DLD1 (cell line): ENCODE measurements around the gene FEN1.

Experiments
- in situ Hi-C: cut with HindIII; loops from 2 replicates; pipeline ENCODE4 v1.10.0; 2017; ENCODE audit warnings: low sequenced_read_pairs

Gene FEN1

GRCh38 chr11:61756452-61757212, 36.1 kb upstream of the FEN1 start:
- in situ Hi-C loops: no loop called here

GRCh38 chr11:61757213-61757862, 35.4 kb upstream of the FEN1 start:
- in situ Hi-C loops: no loop called here

DNA sequence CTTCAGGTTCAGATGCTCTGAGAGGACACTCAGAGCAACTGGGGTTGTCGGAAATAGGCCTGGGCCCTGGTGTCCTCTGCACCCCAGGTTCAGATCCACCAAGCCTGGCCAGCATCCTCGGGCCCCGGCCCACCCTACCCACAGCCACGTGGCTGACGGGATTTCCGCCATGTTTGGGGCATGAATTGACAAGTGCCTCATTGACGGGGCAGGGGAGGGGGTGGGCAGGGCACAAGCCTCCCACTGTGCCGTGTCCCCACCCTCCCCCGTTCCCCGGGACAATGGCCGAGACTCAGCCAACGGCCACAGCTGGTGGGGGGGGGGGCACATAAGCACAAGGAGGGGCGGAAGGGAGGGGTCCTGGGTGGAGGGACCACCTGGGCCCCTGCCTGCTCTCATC, 31.8 kb upstream of the FEN1 start:
- in situ Hi-C loops: no loop called here

GRCh38 chr11:61761440-61762222, 31.1 kb upstream of the FEN1 start:
- in situ Hi-C loops: no loop called here

- in situ Hi-C loops: no loop called here
Observed at GRCh38 chr11:61762223-61762615, 30.5 kb upstream of the FEN1 start.

DNA sequence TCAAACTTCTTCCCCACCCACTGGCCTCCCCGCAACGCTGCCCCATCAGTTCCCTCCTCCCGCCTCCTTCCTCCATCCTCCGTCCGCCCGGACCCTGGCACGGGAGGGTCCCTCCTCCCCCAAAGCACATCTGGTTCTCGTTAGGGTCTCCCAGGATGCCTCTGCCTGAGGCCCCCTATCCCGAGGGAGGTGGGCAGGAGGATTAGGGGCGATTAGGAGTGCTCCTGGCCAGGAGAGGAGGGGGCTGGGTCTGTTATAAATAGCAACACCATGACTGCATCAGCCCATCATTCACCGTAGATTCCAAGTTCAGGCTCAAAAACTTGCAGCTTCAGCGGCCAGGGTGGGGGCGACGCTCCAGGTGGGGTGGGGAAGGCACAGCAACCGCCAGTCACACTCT, 29.9 kb upstream of the FEN1 start:
- in situ Hi-C loops: no loop called here

DNA sequence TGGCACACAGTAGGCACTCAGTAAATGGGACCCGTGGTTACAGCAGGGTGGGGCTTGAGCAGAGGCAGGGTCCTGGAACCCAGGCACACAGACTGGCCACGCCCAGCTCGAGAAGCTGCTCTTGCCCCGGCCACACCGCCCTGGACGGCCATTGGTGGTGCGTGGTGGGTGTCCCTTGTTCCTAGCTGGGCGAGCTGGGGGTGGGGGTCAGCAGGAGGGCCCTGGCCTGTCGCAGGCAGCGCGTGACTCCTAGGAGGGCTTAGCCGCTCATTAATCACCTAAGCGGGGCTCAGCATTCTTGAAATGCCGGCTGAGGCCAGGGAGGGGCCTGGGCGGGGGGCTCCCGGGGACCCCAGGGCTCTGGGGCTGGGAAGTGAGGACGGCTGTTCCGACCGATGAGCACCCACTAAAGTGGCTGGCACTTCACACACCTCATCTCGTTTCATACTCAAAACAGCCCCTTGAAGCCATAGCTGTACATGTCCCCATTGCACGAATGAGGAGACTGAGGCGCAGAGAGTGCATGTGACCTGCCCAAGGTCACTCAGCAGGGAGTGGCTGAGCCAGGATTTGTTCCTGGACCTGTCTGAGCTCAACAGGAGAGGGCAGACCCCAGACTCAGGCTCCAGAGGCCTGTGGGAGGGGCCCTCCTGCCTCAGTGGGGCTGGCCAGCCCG, 28.6 kb upstream of the FEN1 start:
- in situ Hi-C loops: no loop called here

- in situ Hi-C loops: no loop called here
Observed at GRCh38 chr11:61764606-61765260, 28.0 kb upstream of the FEN1 start.

- in situ Hi-C loops: no loop called here
Observed at GRCh38 chr11:61765550-61766253, 27.0 kb upstream of the FEN1 start.

GRCh38 chr11:61766353-61766841, 26.3 kb upstream of the FEN1 start:
- in situ Hi-C loops: no loop called here

DNA sequence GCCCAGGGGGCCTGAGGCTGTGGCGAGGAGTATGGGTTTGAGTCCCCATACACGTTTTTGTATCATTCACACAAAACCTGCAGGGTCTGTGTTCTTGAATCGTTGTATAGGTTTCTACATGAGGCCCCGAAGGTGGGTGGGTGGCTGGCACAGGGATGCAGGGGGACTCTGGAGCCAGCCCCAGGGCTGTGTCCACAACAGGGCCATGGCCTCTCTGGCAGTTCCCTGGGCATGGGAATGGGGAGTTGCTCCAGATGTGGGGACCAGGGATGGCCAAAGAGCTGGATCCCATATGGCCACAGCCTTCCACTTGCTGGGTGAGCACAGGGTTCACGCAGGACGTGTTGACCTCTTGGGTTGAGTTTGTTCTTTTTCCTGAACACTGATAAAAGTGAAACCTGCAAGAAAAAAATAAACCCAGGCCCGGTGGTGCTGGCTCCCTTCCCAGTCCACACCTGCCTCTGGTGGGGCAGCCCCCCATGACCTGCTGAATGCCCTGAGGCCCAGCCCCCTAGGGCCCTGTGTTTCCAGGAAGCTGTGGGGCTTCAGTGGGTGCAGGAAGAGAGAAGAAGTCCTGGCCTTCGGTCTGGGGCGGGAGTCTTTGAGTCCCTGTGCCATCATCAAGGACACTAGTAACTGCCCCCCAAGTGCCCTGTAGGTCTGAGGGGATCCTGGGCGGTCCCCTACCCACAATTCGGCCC, 24.2 kb upstream of the FEN1 start:
- in situ Hi-C loops: no loop called here

DNA sequence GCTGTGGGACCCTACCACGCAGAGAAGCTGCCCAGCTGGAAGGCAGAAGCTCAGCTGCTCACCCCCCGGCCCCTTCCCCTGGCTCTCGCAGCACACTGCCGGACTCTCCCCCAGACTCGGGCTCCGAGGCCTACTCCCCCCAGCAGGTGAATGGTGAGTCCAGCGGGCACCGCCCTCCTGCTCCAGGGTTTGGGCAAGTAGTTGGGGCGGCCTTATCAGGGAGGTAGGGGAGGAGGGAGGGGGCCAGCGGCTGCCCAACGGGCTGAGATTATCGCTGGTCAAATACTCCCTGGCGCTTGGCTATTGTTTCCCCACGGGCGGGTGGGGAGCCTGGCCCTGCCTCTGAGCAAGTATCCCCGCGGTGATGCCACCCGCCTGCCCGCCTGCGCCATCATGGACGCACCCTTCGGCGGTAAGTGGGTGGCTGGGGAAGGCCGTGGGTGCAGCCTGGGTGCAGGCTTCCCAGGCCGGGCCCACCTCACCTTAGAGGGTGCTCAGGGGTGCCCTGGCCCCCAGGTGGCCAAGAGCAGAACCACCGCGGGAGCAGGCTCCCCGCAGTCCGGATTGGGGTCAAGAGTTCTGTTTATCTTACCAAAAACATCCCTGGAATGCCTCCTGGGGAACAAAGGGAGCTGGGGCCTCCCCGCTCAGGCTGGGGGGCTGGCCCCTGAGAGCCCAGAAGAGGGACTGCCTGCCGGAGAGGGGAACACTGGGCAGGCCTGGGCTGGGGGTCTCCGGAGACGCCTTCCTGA, 23.4 kb upstream of the FEN1 start:
- in situ Hi-C loops: no loop called here

DNA sequence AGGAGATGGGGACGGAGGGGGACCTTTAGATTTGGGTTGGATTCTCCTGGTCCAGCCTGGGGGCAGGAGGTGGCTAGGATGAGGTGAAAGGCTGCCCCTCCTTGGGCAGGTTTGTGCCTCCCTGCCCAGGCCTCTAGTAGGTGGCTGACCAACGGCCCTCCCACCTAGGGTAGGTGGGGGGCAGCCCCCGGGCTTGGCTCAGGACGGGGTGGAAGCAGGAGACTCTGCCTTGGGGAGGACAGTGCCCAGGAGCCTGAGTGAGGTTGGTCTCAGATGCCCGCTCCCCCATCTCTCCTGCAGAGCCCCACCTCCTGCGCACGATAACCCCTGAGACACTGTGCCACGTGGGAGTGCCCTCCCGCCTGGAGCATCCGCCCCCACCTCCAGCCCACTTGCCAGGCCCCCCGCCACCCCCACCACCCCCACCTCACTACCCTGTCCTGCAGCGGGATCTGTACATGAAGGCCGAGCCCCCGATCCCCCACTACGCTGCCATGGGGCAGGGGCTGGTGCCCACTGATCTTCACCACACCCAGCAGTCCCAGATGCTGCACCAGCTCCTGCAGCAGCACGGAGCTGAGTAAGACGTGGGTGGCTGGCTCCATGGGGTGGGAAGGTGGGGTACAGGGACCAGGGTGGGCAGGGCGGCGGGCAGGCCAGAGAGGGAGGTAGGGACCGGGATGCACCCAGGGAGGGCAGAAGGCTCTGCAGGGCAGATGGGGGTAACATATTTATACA, 22.6 kb upstream of the FEN1 start:
- in situ Hi-C loops: no loop called here

DNA sequence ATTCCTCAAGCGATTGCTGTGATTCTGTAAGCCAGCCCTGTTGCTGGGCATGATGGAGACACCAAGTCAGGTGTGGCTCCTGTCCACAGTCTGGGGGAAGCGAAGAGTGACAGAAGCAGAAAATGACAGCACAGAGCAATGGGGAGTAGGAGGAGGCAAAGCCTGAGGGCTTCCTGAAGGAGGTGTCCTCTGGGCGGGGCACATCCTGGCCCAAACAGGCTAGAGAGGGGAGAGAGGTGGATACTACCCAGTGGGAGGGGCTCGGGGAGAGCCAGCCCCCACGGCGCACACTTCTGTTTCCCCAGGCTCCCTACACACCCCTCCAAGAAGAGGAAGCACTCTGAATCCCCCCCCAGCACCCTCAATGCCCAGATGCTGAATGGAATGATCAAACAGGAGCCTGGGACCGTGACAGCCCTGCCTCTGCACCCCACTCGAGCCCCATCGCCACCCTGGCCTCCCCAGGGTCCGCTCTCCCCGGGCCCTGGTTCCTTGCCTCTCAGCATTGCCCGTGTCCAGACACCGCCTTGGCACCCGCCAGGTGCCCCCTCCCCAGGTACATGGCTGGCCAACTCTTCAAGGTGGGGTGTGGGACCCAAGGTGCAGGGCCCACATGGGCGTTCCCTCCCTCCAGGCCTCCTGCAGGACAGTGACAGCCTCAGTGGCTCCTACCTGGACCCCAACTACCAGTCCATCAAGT, 21.4 kb upstream of the FEN1 start:
- in situ Hi-C loops: no loop called here

DNA sequence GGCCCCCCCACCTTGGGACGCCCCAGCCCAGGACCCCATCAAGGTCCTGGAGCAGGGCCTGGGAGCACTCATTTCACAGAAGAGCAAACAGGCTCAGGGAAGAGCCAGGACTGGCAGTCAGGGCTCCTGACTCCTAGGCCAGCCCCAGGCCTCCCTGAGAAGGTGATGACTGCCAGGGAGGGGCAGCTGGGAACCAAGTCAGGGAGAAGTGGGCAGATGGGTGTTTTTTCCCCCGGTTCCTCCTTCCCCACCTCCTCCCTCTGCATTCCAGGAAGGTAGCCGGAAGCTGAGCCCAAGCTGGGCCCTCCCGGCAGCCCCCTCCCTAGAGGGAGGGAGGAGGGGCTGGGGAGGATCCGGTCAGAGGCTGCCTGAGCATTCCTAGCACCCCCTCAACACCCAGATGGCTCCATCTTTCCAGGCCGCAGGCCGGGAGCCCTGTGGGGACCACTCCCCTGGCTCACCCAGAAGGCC, 20.7 kb upstream of the FEN1 start:
- in situ Hi-C loops: no loop called here

GRCh38 chr11:61773356-61773755, 19.4 kb upstream of the FEN1 start:
- in situ Hi-C loops: no loop called here

DNA sequence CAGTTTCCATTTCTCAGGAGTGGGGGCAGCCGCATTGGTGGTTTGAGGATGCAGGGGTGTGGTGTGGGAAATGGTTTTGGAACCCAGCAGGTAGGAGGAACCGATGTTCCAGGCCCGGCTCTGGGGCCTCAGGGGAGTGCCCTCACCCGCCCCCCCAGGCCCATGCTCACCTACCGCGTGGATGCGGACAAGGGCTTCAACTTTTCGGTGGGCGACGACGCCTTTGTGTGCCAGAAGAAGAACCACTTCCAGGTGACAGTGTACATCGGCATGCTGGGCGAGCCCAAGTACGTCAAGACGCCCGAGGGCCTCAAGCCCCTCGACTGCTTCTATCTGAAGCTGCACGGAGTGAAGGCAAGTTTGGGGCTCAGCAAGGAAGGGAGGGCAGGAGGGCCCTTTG, 18.9 kb upstream of the FEN1 start:
- in situ Hi-C loops: no loop called here
